ENCODE measurements around the gene CLCN7.
A peak's percentile ranks its signal among the peaks of the same experiment; 100 is the strongest.
"Not testable (repeated sequence)": the region's sequence is repeated elsewhere in the genome, so short reads cannot be mapped to it uniquely, and the experiment has no call there.

Gene CLCN7

GRCh38 chr16:1488054-1488601, 13.3 kb upstream of the CLCN7 start:
- DNase-seq, result no peak
- TF ChIP-seq GATA1 (IDR thresholded peaks at IDR 0.05; ENCODE audit: low read depth, low read length) (no peak), POLR2A (IDR thresholded peaks at IDR 0.05; ENCODE audit: low read length) (no peak)

GRCh38 chr16:1487395-1488053, 12.7 kb upstream of the CLCN7 start:
- DNase-seq, result no peak
- TF ChIP-seq POLR2A (IDR thresholded peaks at IDR 0.05; ENCODE audit: low read length) (no peak), GATA1 (IDR thresholded peaks at IDR 0.05; ENCODE audit: low read depth, low read length) (no peak)

GRCh38 chr16:1486551-1487390, 11.9 kb upstream of the CLCN7 start:
- no peak for DNase-seq
- TF ChIP-seq GATA1 (IDR thresholded peaks at IDR 0.05; ENCODE audit: low read depth, low read length), result no peak
- no peak for TF ChIP-seq POLR2A (IDR thresholded peaks at IDR 0.05; ENCODE audit: low read length)

- DNase-seq, result no peak
- TF ChIP-seq POLR2A (IDR thresholded peaks at IDR 0.05; ENCODE audit: low read length) (no peak), GATA1 (IDR thresholded peaks at IDR 0.05; ENCODE audit: low read depth, low read length) (no peak)
These were observed 11.1 kb upstream of the CLCN7 start for GRCh38 chr16:1485847-1486496.

GRCh38 chr16:1481906-1482835, 7.3 kb upstream of the CLCN7 start:
- TF ChIP-seq GATA1 (IDR thresholded peaks at IDR 0.05; ENCODE audit: low read depth, low read length) (no peak), POLR2A (IDR thresholded peaks at IDR 0.05; ENCODE audit: low read length) (no peak)
- no peak for DNase-seq

GRCh38 chr16:1478937-1479336, 4.1 kb upstream of the CLCN7 start:
- DNase-seq, result not testable (repeated sequence)

- TF ChIP-seq GATA1 (IDR thresholded peaks at IDR 0.05; ENCODE audit: low read depth, low read length) (no peak), POLR2A (IDR thresholded peaks at IDR 0.05; ENCODE audit: low read length) (no peak)
- DNase-seq, result no peak
These were observed 2.2 kb upstream of the CLCN7 start for GRCh38 chr16:1477033-1477432.

- no peak for DNase-seq
- TF ChIP-seq POLR2A (IDR thresholded peaks at IDR 0.05; ENCODE audit: low read length), result no peak
- TF ChIP-seq GATA1 (IDR thresholded peaks at IDR 0.05; ENCODE audit: low read depth, low read length), result no peak
These were observed 805 bp upstream of the CLCN7 start for GRCh38 chr16:1475552-1476114.

- peak; percentile 59 to 63 for DNase-seq
- no peak for TF ChIP-seq POLR2A (IDR thresholded peaks at IDR 0.05; ENCODE audit: low read length)
- TF ChIP-seq GATA1 (IDR thresholded peaks at IDR 0.05; ENCODE audit: low read depth, low read length), result no peak
These were observed 589 bp downstream of the CLCN7 start for GRCh38 chr16:1474082-1474795.

GRCh38 chr16:1472974-1473373, 1.9 kb downstream of the CLCN7 start:
- peak; percentile 30 to 62 for DNase-seq
- TF ChIP-seq GATA1 (IDR thresholded peaks at IDR 0.05; ENCODE audit: low read depth, low read length) (no peak), POLR2A (IDR thresholded peaks at IDR 0.05; ENCODE audit: low read length) (no peak)

GRCh38 chr16:1471569-1472194, 3.1 kb downstream of the CLCN7 start:
- DNase-seq, result no peak
- no peak for TF ChIP-seq GATA1 (IDR thresholded peaks at IDR 0.05; ENCODE audit: low read depth, low read length)
- TF ChIP-seq POLR2A (IDR thresholded peaks at IDR 0.05; ENCODE audit: low read length), result no peak
